T-helper 2 cell treated with Interferon-gamma antibody and Interleukin-4, amounts not matched to agents 5 μg/mL and 100 μg/mL, for 36 hours (primary cell): ENCODE data around the gene XIAP.
A peak's percentile ranks its signal among the peaks of the same experiment; 100 is the strongest.
"Not testable (repeated sequence)": the region's sequence is repeated elsewhere in the genome, so short reads cannot be mapped to it uniquely, and the experiment has no call there.

ENCODE experiments used
- DNase-seq: peaks from one replicate; pipeline ENCODE4 v3.0.0; 2021; ENCODE audit warnings: low spot score
- H3K27ac Mint-ChIP-seq: one replicate; pipeline ENCODE4 v1.8.0; 2021; ENCODE audit warnings: mild to moderate bottlenecking, mixed read lengths
- H3K27me3 Mint-ChIP-seq: one replicate; pipeline ENCODE4 v1.8.0; 2021; ENCODE audit warnings: low read depth, mixed read lengths
- H3K36me3 Mint-ChIP-seq: one replicate; pipeline ENCODE4 v1.8.0; 2021; ENCODE audit warnings: low read depth, mixed read lengths
- H3K4me1 Mint-ChIP-seq: one replicate; pipeline ENCODE4 v1.8.0; 2021; ENCODE audit warnings: low read depth, mixed read lengths
- H3K4me3 Mint-ChIP-seq: one replicate; pipeline ENCODE4 v1.8.0; 2022; ENCODE audit warnings: mild to moderate bottlenecking, moderate library complexity, mixed read lengths
- H3K9me3 Mint-ChIP-seq: one replicate; pipeline ENCODE4 v1.8.0; 2021; ENCODE audit warnings: mixed read lengths

The XIAP gene

GRCh38 chrX:123899701-123900100, 39.8 kb downstream of the XIAP start:
- no peaks in the 10 kb centered on the region for H3K9me3 Mint-ChIP-seq
- no peak overlapping the region for H3K27ac Mint-ChIP-seq
- DNase-seq, result no peak
- no peak overlapping the region for H3K4me3 Mint-ChIP-seq
- peaks cover 20% of the 10 kb centered on the region for H3K36me3 Mint-ChIP-seq
- H3K4me1 Mint-ChIP-seq, result no peaks in the 10 kb centered on the region
- no peaks in the 10 kb centered on the region for H3K27me3 Mint-ChIP-seq

- H3K27ac Mint-ChIP-seq, H3K9me3 Mint-ChIP-seq, H3K27me3 Mint-ChIP-seq, H3K4me3 Mint-ChIP-seq, DNase-seq: not testable (repeated sequence)
- Mint-ChIP-seq H3K36me3 (peaks cover 23% of the 10 kb centered on the region), H3K4me1 (peaks cover 11% of the 10 kb centered on the region)
Observed at GRCh38 chrX:123903261-123903660, 43.4 kb downstream of the XIAP start.

- Mint-ChIP-seq H3K4me1 (peaks cover 11% of the 10 kb centered on the region), H3K4me3 (no peak overlapping the region), H3K36me3 (peaks cover 24% of the 10 kb centered on the region), H3K27ac (peak overlapping the region; percentile 37), H3K9me3 (no peaks in the 10 kb centered on the region), H3K27me3 (no peaks in the 10 kb centered on the region)
- no peak for DNase-seq
Observed at GRCh38 chrX:123905332-123905731, 45.5 kb downstream of the XIAP start.

GRCh38 chrX:123906557-123907316, 46.9 kb downstream of the XIAP start:
- H3K9me3 Mint-ChIP-seq, result no peaks in the 10 kb centered on the region
- no peaks in the 10 kb centered on the region for H3K27me3 Mint-ChIP-seq
- no peak for DNase-seq
- peaks cover 24% of the 10 kb centered on the region for H3K36me3 Mint-ChIP-seq
- H3K27ac Mint-ChIP-seq, result no peak overlapping the region
- no peak overlapping the region for H3K4me3 Mint-ChIP-seq
- H3K4me1 Mint-ChIP-seq, result peaks cover 11% of the 10 kb centered on the region

GRCh38 chrX:123909523-123909922, 49.7 kb downstream of the XIAP start:
- Mint-ChIP-seq H3K4me3 (no peak overlapping the region), H3K27ac (no peak overlapping the region), H3K4me1 (peaks cover 11% of the 10 kb centered on the region), H3K9me3 (no peaks in the 10 kb centered on the region), H3K36me3 (peaks cover 15% of the 10 kb centered on the region), H3K27me3 (no peaks in the 10 kb centered on the region)
- DNase-seq, result no peak

- DNase-seq, result no peak
- H3K27ac Mint-ChIP-seq, result no peak overlapping the region
- no peak overlapping the region for H3K4me3 Mint-ChIP-seq
- no peaks in the 10 kb centered on the region for H3K4me1 Mint-ChIP-seq
- H3K27me3 Mint-ChIP-seq, result no peaks in the 10 kb centered on the region
- no peaks in the 10 kb centered on the region for H3K36me3 Mint-ChIP-seq
- no peaks in the 10 kb centered on the region for H3K9me3 Mint-ChIP-seq
Observed at GRCh38 chrX:123917069-123917468, 57.2 kb downstream of the XIAP start.

- Mint-ChIP-seq H3K36me3 (no peaks in the 10 kb centered on the region), H3K27me3 (no peaks in the 10 kb centered on the region), H3K4me3 (no peak overlapping the region), H3K4me1 (no peaks in the 10 kb centered on the region), H3K9me3 (no peaks in the 10 kb centered on the region), H3K27ac (no peak overlapping the region)
- DNase-seq, result no peak
Observed at GRCh38 chrX:123918106-123918721, 58.4 kb downstream of the XIAP start.

GRCh38 chrX:123920105-123920785, 60.4 kb downstream of the XIAP start:
- no peaks in the 10 kb centered on the region for H3K27me3 Mint-ChIP-seq
- no peaks in the 10 kb centered on the region for H3K4me1 Mint-ChIP-seq
- no peaks in the 10 kb centered on the region for H3K36me3 Mint-ChIP-seq
- no peak for DNase-seq
- H3K27ac Mint-ChIP-seq, result no peak overlapping the region
- H3K9me3 Mint-ChIP-seq, result no peaks in the 10 kb centered on the region
- no peak overlapping the region for H3K4me3 Mint-ChIP-seq

GRCh38 chrX:123923211-123923610, 63.4 kb downstream of the XIAP start:
- Mint-ChIP-seq H3K27me3 (no peaks in the 10 kb centered on the region), H3K4me3 (no peak overlapping the region), H3K9me3 (no peaks in the 10 kb centered on the region), H3K36me3 (no peaks in the 10 kb centered on the region), H3K27ac (no peak overlapping the region), H3K4me1 (no peaks in the 10 kb centered on the region)
- no peak for DNase-seq

GRCh38 chrX:123924186-123924585, 64.3 kb downstream of the XIAP start:
- no peak overlapping the region for H3K4me3 Mint-ChIP-seq
- H3K27me3 Mint-ChIP-seq, result no peaks in the 10 kb centered on the region
- no peaks in the 10 kb centered on the region for H3K36me3 Mint-ChIP-seq
- no peaks in the 10 kb centered on the region for H3K4me1 Mint-ChIP-seq
- no peak for DNase-seq
- no peaks in the 10 kb centered on the region for H3K9me3 Mint-ChIP-seq
- H3K27ac Mint-ChIP-seq, result no peak overlapping the region

- H3K27ac Mint-ChIP-seq, result no peak overlapping the region
- H3K27me3 Mint-ChIP-seq, result no peaks in the 10 kb centered on the region
- no peak for DNase-seq
- H3K4me1 Mint-ChIP-seq, result no peaks in the 10 kb centered on the region
- peaks cover 3% of the 10 kb centered on the region for H3K36me3 Mint-ChIP-seq
- peaks cover 5% of the 10 kb centered on the region for H3K9me3 Mint-ChIP-seq
- no peak overlapping the region for H3K4me3 Mint-ChIP-seq
Observed at GRCh38 chrX:123927845-123928244, 68.0 kb downstream of the XIAP start.

- H3K36me3 Mint-ChIP-seq, result not testable (repeated sequence)
Observed at GRCh38 chrX:123932055-123932454, 72.2 kb downstream of the XIAP start.

GRCh38 chrX:123943074-123943473, 83.2 kb downstream of the XIAP start:
- DNase-seq, result no peak
- Mint-ChIP-seq H3K4me1 (no peaks in the 10 kb centered on the region), H3K27ac (no peak overlapping the region), H3K4me3 (no peak overlapping the region), H3K9me3 (no peaks in the 10 kb centered on the region), H3K36me3 (no peaks in the 10 kb centered on the region), H3K27me3 (no peaks in the 10 kb centered on the region)

More at GRCh38 chrX:123932055-123932454, 72.2 kb downstream of the XIAP start:
- not testable (repeated sequence) for H3K27ac Mint-ChIP-seq, H3K4me3 Mint-ChIP-seq, H3K9me3 Mint-ChIP-seq, H3K4me1 Mint-ChIP-seq, DNase-seq, H3K27me3 Mint-ChIP-seq

- no peak overlapping the region for H3K4me3 Mint-ChIP-seq
- no peaks in the 10 kb centered on the region for H3K4me1 Mint-ChIP-seq
- no peaks in the 10 kb centered on the region for H3K36me3 Mint-ChIP-seq
- no peaks in the 10 kb centered on the region for H3K27me3 Mint-ChIP-seq
- no peaks in the 10 kb centered on the region for H3K9me3 Mint-ChIP-seq
- H3K27ac Mint-ChIP-seq, result no peak overlapping the region
- no peak for DNase-seq
Observed at GRCh38 chrX:123943488-123943887, 83.6 kb downstream of the XIAP start.
